Measurements from ENCODE around the gene PALS1.
"Not testable (repeated sequence)": the region's sequence is repeated elsewhere in the genome, so short reads cannot be mapped to it uniquely, and the experiment has no call there.

Gene PALS1

DNA sequence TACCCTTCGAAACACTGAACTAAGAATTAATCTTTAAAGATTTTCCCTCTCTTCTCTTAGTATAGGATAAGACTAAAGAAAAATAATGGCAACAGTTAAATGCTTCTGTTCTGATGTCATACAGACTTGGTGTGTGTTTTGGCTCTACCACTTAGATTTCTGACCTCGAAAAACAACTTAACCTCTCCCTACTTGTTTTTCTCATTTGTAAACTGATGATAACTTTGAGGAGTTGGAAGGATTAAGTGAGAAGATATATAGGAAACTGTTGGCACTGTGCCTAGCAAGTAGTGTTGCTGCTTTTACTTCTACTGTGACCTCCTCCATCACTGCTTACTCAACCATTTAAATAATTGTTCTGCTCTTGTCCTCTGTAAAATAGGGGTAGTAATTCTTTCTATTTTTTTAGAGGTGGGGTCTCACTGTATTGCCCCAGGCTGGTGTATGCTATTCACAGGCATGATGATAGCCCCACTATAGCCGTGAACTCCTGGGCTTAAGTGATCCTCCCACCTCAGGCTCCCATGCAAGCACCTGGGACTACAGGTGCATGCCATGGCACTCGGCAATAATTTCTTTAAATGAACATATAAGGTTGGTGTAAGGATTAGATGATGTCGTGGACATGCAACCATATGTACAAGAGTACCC is 22.4 kb downstream of the PALS1 start:
- DNase-seq, result no peak

DNA sequence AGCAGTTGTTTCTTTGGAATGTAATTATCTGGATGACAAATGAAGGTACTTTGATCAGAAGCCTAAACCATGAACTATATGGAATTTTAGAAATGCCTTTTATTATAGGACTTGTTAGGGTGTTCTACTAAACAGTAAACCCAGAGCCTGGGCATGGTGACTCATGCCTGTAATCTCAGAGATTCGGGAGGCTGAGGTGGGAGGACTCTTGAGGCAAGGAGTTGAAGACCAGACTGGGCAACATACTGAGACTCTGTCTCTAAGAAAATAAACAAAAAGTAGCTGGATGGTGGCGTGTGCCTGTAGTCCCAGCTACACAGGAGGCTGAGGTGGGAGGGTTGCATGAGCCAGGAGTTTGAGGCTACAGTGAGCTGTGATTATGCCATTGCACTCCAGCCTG is 23.9 kb downstream of the PALS1 start:
- no peak for DNase-seq

DNA sequence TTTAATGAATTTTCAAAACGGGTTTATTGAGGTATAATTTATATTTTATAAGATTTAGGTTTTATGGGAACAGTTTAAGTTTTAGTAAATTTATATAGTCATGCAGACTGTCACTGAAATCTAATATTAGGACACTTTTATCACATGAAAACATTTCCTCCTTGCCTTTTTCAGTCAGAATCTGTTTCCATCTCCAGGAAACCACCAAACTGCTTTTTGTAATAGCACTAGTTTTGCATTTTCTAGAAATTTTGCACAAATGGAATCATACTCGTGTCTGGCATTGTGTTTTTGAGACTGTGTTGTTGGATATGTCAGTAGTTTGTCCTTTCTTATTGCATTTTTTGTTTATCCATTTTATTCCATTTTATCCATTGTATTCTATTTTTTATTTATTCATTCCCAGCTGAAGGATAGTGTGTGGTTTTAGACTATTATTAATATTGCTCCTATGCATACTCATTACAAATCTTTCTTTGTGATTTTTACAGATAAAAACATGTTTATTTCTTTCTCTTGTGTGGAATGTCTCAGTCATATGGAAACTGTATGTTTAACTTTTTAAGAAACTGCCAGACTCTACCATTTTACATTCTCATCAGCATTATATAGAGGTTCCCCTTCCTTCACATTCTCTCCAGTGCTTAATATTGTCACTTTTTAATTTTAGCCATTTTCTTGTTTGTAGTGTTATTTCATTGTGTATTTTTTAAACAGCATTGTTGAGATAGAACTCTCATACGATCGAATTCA is 26.5 kb downstream of the PALS1 start:
- no peak for DNase-seq

DNA sequence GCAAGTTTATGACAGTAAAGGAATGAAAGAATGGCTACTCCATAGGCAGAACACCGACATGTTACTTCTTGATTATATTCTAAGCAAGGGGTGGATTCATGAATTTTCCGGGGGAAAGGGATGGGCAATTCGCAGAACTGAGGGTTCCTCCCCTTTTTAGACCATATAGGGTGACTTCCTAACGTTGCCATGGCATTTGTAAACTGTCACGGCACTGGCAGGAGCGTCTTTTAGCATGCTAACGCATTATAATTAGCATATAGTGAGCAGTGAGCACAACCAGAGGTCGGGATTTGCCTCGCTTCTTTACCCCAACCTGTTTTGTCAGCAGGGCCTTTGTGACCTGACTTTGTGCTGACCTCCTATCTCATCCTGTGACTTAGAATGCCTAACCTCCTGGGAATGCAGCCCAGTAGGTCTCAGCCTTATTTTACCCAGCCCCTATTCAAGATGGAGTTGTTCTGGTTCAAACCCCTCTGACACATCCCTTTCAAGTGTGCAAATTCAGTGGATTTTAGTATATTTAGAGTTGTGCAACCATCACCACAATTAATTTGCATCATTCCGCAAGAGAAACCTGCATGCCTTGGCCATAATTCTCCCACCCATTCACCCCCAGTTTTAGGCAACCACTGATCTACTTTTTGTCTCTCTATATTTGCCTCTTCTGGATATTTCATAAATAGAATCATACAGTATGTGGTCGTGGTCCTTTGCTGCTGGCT is 27.4 kb downstream of the PALS1 start:
- DNase-seq, result peak; percentile 42

DNA sequence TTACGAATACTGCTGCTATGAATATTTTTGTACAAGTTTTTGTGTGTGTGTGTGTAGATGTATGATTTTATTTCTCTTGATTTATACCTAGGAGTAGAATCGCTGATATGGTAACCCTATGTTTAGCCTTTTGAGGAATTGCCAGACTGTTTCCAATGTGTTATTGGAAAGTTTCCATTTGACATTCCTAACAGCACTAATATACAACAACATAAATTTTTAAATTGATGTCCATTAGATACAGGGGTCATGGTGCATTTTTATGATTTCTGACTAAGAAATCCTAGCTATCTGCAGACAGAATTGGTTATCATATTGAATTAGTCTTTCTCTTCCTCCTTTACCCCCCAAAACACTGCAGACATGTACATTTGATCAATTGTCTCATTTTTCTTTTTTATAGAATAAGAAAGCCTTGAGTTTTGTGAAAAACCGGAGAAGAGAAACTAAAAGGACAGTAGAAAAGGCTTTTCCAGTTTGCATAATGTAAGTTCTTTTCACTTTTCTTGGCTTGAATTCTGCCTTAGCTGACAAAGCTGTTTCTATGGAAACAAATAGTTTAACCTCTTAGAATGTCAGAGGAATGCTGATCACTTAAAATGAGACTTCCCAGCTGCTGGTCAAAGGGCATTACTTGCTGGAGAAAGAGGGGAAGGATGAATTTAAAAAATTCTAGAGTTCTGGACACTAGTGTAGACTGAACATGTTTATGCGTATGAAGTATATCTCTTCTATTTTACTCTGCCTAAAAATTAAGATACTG is 28.2 kb downstream of the PALS1 start:
- DNase-seq, result peak; percentile 79

DNA sequence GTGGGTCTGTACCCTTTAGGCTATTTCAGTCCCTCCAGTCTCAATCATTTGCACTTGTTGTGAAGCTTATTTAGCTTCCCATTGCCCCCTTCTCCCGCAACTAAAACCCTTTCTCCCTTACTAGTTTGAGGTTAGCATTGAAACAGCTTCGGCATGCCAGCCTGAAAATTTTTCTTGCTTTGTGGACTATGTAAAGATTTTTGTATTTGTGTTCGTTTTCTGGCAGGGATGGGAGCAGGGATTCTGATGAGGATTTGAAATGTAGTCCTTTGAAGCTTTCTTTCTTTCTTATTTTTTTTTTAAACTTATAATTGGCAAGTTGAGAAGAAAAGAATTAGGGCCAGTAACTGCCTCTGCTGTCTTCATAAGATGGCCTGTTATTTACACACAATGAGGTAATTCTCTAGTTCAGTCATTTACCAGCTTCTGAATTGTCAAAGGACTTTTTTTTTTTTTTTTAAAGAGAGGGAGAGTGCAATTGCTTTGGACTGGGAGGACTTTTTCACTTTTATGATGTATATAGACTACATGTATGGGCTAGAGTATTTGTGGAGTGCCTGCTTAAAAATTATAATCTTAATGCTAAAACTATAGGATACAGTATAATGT is 29.0 kb downstream of the PALS1 start:
- DNase-seq, result peak; percentile 54

DNA sequence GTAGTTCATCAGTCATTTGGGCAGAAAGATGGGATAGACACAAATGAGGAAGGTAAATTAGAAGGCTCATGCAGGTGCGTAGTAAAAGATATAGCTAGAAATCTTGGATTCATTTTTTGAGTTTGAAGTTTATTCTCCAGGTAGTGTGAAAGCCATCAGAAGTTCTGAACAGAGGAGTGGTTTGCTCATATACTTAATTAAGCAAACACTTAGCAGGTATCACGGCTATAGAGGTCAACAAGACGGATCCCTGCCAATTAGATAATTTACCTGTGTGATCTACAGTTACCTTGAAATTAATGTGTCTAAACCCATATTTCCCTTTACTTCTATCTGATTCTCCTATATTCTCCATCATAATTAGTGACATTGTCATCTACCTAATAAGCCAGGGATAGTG is 29.7 kb downstream of the PALS1 start:
- DNase-seq, result no peak

DNA sequence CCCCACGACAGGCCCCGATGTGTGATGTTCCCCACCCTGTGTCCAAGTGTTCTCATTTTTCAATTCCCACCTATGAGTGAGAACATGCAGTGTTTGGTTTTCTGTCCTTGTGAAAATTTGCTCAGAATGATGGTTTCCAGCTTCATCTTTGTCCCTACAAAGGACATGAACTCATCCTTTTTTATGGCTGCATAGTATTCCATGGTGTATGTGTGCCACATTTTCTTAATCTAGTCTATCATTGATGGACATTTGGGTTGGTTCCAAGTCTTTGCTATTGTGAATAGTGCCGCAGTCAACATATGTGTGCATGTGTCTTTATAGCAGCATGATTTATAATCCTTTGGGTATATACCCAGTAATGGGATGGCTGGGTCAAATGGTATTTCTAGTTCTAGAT is 32.0 kb downstream of the PALS1 start:
- not testable (repeated sequence) for DNase-seq

DNA sequence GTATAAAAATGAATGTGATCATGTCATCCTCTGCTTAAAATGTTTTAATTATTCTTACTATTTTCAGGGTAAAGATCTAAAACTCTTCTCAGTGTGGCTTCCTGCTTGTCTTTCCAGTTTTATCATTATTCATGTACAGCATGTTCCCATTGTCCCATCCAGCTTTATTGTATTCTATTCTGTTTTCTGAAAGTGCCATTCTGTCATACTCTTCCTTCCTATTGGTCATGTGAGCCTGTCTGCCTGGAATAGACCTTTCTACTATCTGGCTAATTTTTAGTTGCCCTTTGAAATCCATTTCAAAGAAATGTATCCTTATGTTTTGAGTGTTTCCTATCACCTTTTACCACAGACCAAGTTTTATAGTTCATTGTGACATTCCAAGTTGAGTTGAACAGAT is 34.9 kb downstream of the PALS1 start:
- DNase-seq, result no peak

DNA sequence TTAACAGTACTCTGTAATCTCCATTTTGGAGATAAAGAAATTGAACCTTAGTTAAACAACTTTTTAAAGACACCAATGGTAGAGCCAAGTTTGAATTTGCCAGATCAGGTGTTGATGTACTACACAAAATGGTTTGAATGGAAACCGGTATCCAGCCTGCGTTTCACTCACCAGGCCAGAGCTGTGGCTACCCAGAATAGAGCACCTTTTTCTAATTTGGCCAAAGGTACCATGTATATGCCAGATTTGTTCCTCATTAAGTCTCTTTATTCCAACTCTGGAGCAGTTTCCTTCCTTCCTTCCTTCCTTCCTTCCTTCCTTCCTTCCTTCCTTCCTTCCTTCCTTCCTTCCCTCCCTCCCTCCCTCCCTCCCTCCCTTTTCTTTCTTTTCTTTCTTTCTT is 39.3 kb downstream of the PALS1 start:
- DNase-seq, result no peak

DNA sequence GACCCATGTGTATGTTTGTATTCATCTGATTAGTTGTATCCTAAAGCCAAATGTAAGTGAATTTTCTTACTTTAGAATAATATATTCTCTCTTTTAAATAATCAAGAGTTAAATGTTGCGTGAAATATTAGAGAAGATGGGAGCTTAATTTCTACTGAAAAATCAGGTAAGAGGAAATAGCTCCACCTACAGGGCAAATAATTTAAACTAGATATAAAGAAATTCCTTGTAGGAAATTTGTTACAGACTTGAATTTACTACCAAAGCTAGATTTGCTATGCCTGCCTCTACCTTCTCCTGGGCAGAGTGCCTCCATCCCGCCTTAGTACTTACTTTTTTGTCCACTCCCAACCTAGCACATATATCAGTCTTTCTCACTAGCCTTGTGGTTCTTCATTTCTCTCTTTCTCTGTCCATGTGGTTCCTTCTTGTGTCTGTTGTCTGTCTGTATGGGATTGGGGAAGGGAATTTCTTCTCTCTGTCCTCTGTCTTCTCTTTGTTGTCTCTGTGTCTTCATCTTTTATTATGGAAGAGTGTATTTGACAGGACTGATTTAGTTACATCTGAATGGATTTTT is 44.7 kb downstream of the PALS1 start:
- peak; percentile 79 for DNase-seq

Measured in eye (tissue), 1 donor.